HCT116 (cell line): ENCODE results near the gene LINGO1. TPM values are rescaled to one million over a fixed set of nuclear protein-coding genes. Genes with fewer than 3 reads are reported as not detected.

ENCODE experiments used
- ATAC-seq: fragments of 200-7000 bp; cut with Tn5 transposase; 2 replicates; pipeline ENCODE4 v1.9.1; 2020; ENCODE audit warnings: mild to moderate bottlenecking, moderate library complexity
- BruUV-seq: library from RNA; stranded (reverse); fragments of 400-500 nt; replicated peaks from 2 replicates; lab custom pipeline; 2021; lab: Mats Ljungman, UMichigan
- CTCF ChIA-PET: fragments of 300-600 bp; sonication (Branson Sonifier 250); formaldehyde crosslinking; loops from one replicate; lab custom pipeline; 2021; ENCODE audit warnings: antibody characterized with exemption; lab: Charles Lee
- POLR2A ChIA-PET: fragments of 300-600, 350-600 bp; sonication (Branson Sonifier 250); formaldehyde crosslinking; loops from one replicate; lab custom pipeline; 2021; ENCODE audit warnings: antibody characterized with exemption; lab: Charles Lee
- RAD21 ChIA-PET, 2 experiments: fragments of 300-600 bp; sonication (Branson Sonifier 250); formaldehyde crosslinking; loops; one replicate each; lab custom pipeline; 2023; ENCODE audit warnings: low total read pairs in 2 of 2; ENCODE audit not compliant: uncharacterized antibody in 2 of 2, unreplicated experiment in 2 of 2, low non-redundant PET in 1 of 2; lab: Charles Lee
- DNase-seq: peaks from one replicate; pipeline ENCODE4 v3.0.0-alpha.2; 2010; ENCODE audit warnings: low read depth, low spot score
- H2AFZ ChIP-seq: fragments of 200-600 bp; shearing (Covaris generic), sonication (generic); 2 replicates; pipeline ENCODE4 v1.6.1; 2017; ENCODE audit warnings: low read depth, mixed run types, mixed read lengths, antibody characterized with exemption, low read length; ENCODE audit not compliant: poor library complexity, severe bottlenecking
- H3K27ac ChIP-seq: 2 replicates; pipeline ENCODE4 v1.5.1; 2012; ENCODE audit warnings: low read depth, low read length
- H3K27me3 ChIP-seq: fragments of 200-600 bp; sonication (generic); 2 replicates; pipeline ENCODE4 v1.6.1; 2016; ENCODE audit warnings: mixed run types, low read length, mixed read lengths; ENCODE audit not compliant: insufficient read depth
- H3K36me3 ChIP-seq, 2 experiments: fragments of 200-500 bp in 1 of 2; fragments of 200-600 bp in 1 of 2; sonication (Bioruptor generic) in 1 of 2; sonication (generic) in 1 of 2; 2 replicates each; pipeline versions ENCODE4 v1.5.1 to v1.6.1; 2014 to 2016; ENCODE audit warnings: low read length in 2 of 2, inconsistent platforms in 1 of 2, mixed read lengths in 1 of 2, mixed run types in 1 of 2; ENCODE audit not compliant: insufficient read depth in 2 of 2, control insufficient read depth in 1 of 2
- H3K4me1 ChIP-seq, 2 experiments: fragments of 200-600 bp in 1 of 2; sonication (generic) in 1 of 2; 2 replicates each; pipeline versions ENCODE4 v1.5.1 to v1.6.1; 2012 to 2017; ENCODE audit warnings: low read length in 2 of 2, inconsistent platforms in 1 of 2, mild to moderate bottlenecking in 1 of 2, mixed read lengths in 1 of 2, mixed run types in 1 of 2, moderate library complexity in 1 of 2; ENCODE audit not compliant: insufficient read depth in 2 of 2, control insufficient read depth in 1 of 2
- H3K4me2 ChIP-seq: fragments of 200-600 bp; sonication (generic); 2 replicates; pipeline ENCODE4 v1.6.1; 2017; ENCODE audit warnings: mixed run types, low read length, mixed read lengths
- H3K4me3 ChIP-seq, 2 experiments: fragments of 200-600 bp in 1 of 2; sonication (generic) in 1 of 2; replicated peaks in 1 of 2; 2 replicates each; pipeline ENCODE4 v1.5.1; 2011 to 2016; ENCODE audit warnings: low read length in 2 of 2, control low read depth in 1 of 2, low read depth in 1 of 2, mild to moderate bottlenecking in 1 of 2, mixed read lengths in 1 of 2, mixed run types in 1 of 2
- H3K79me2 ChIP-seq: fragments of 200-600 bp; sonication (generic); 2 replicates; pipeline ENCODE4 v1.6.1; 2017; ENCODE audit warnings: mild to moderate bottlenecking, mixed run types, low read length, moderate library complexity, mixed read lengths; ENCODE audit not compliant: insufficient read depth
- H3K9ac ChIP-seq: fragments of 200-600 bp; sonication (generic); 2 replicates; pipeline ENCODE4 v1.6.1; 2016; ENCODE audit warnings: low read length, mixed read lengths
- H3K9me2 ChIP-seq: fragments of 200-600 bp; sonication (generic), shearing (Covaris generic); 2 replicates; pipeline ENCODE4 v1.6.1; 2017; ENCODE audit warnings: mixed run types, mild to moderate bottlenecking, moderate library complexity; ENCODE audit not compliant: insufficient read depth
- H3K9me3 ChIP-seq, 2 experiments: fragments of 200-500 bp in 1 of 2; fragments of 200-600 bp in 1 of 2; sonication (Bioruptor generic) in 1 of 2; sonication (generic) in 1 of 2; 2 replicates each; pipeline ENCODE4 v1.6.1; 2014 to 2017; ENCODE audit warnings: low read length in 2 of 2, mixed read lengths in 2 of 2, inconsistent platforms in 1 of 2, low read depth in 1 of 2, mild to moderate bottlenecking in 1 of 2, mixed run types in 1 of 2, moderate library complexity in 1 of 2; ENCODE audit not compliant: control insufficient read depth in 1 of 2, insufficient read depth in 1 of 2
- H4K20me1 ChIP-seq: fragments of 200-600 bp; sonication (generic), shearing (Covaris generic); 2 replicates; pipeline ENCODE4 v1.6.1; 2017; ENCODE audit warnings: mixed run types, mild to moderate bottlenecking, moderate library complexity; ENCODE audit not compliant: insufficient read depth
- EGR1 ChIP-seq: IDR thresholded peaks from 2 replicates; pipeline ENCODE4 v1.6.1; 2012; ENCODE audit warnings: low read depth
- JUND ChIP-seq: IDR thresholded peaks from 2 replicates; pipeline ENCODE4 v1.6.1; 2012
- MAX ChIP-seq: IDR thresholded peaks from 2 replicates; pipeline ENCODE4 v1.6.1; 2012
- POLR2A ChIP-seq: IDR thresholded peaks from 2 replicates; pipeline ENCODE4 v1.7.0; 2011; ENCODE audit warnings: borderline replicate concordance; ENCODE audit not compliant: insufficient read depth, insufficient read length; ENCODE audit errors: extremely low read depth
- POLR2AphosphoS5 ChIP-seq: IDR thresholded peaks from 2 replicates; pipeline ENCODE4 v1.6.1; 2011; ENCODE audit warnings: mild to moderate bottlenecking, low read depth, low read length, moderate library complexity
- REST ChIP-seq: IDR thresholded peaks from 2 replicates; pipeline ENCODE4 v1.6.1; 2012; ENCODE audit warnings: low read depth
- SIN3A ChIP-seq: IDR thresholded peaks from 2 replicates; pipeline ENCODE4 v1.6.1; 2012; ENCODE audit warnings: low read depth
- SP1 ChIP-seq: IDR thresholded peaks from 2 replicates; pipeline ENCODE4 v1.6.1; 2012; ENCODE audit warnings: low read depth
- SRF ChIP-seq: IDR thresholded peaks from 2 replicates; pipeline ENCODE4 v1.6.1; 2012; ENCODE audit warnings: low read depth
- TCF7L2 ChIP-seq: IDR thresholded peaks from 2 replicates; pipeline ENCODE4 v1.7.0; 2011; ENCODE audit warnings: borderline replicate concordance, inconsistent platforms; ENCODE audit not compliant: insufficient read depth, insufficient read length; ENCODE audit errors: extremely low read depth
- YY1 ChIP-seq: IDR thresholded peaks from 2 replicates; pipeline ENCODE4 v1.6.1; 2011; ENCODE audit warnings: low read length, low read depth, moderate library complexity, mild to moderate bottlenecking; ENCODE audit not compliant: insufficient replicate concordance; ENCODE audit errors: extremely low read depth
- ZBTB33 ChIP-seq: IDR thresholded peaks from 2 replicates; pipeline ENCODE4 v1.6.1; 2011; ENCODE audit warnings: mild to moderate bottlenecking, low read length, moderate library complexity; ENCODE audit not compliant: insufficient replicate concordance; ENCODE audit errors: extremely low read depth
- ZFX ChIP-seq: fragments of 450-650 bp; IDR thresholded peaks from 2 replicates; pipeline ENCODE4 v1.6.1; 2017
- ZNF274 ChIP-seq: fragments of 200-500 bp; sonication (Bioruptor generic); IDR thresholded peaks from 2 replicates; pipeline ENCODE4 v1.6.1; 2014; ENCODE audit warnings: mild to moderate bottlenecking, low read depth, low read length, inconsistent platforms
- intact Hi-C: fragments of 100-400 bp; cut with micrococcal nuclease; formaldehyde crosslinking; loops from 2 replicates; pipeline ENCODE4 v1.10.0; 2022
- total RNA-seq: library from RNA; stranded (reverse); gene quantifications from one replicate; pipeline ENCODE4 v1.2.1, GENCODE V29; 2021; ENCODE audit not compliant: unreplicated experiment
- TF ChIP-seq, protein P1 (sequence below): IDR thresholded peaks from 2 replicates; pipeline ENCODE4 v1.6.1; 2012

Gene LINGO1
- total RNA-seq, 1 experiment from 2014 or later, result 15.6 TPM

GRCh38 chr15:77568973-77569728 is 63.6 kb downstream of the LINGO1 start:
- Histone ChIP-seq H3K4me2 (no peak overlapping the region), H3K36me3 (no peaks in the 10 kb centered on the region), H4K20me1 (no peaks in the 10 kb centered on the region), H3K9ac (no peak overlapping the region)
- ATAC-seq, result no peak
- TF ChIP-seq REST (no peak), JUND (no peak), MAX (no peak), ZBTB33 (no peak), EGR1 (no peak), SRF (no peak), SP1 (no peak), ZNF274 (no peak), YY1 (no peak), ZFX (no peak), POLR2AphosphoS5 (no peak), TCF7L2 (no peak), POLR2A (no peak), SIN3A (no peak)
- TF ChIP-seq, protein P1, sequence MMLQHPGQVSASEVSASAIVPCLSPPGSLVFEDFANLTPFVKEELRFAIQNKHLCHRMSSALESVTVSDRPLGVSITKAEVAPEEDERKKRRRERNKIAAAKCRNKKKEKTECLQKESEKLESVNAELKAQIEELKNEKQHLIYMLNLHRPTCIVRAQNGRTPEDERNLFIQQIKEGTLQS, result no peak
- TF ChIP-seq, all 23 proteins: peak for 0
- H3K4me1 ChIP-seq, result no peaks in the 10 kb centered on the region
- no peak overlapping the region for H3K27ac ChIP-seq
- H3K27me3 ChIP-seq, result no peaks in the 10 kb centered on the region
- no peak overlapping the region for H3K4me3 ChIP-seq
- DNase-seq, result no peak
- ChIA-PET RAD21 (no interaction called here), CTCF (interaction anchor here (1.8 kb wide), 1 partner anchor 26 kb away, joined by 6 read pairs; no protein-coding TSS in a partner anchor), POLR2A (no interaction called here)
- H3K9me2 ChIP-seq, result no peaks in the 10 kb centered on the region
- H3K9me3 ChIP-seq, result no peaks in the 10 kb centered on the region
- intact Hi-C loops, result no loop called here
- H3K79me2 ChIP-seq, result no peaks in the 10 kb centered on the region
- no peak overlapping the region for H2AFZ ChIP-seq
- no TSS peak for BruUV-seq
